Measurements from ENCODE around the gene PCBP3. TPM values are rescaled to one million over a fixed set of nuclear protein-coding genes. Genes with fewer than 3 reads are reported as not detected.

The PCBP3 gene
- total RNA-seq, 1 donor, result 1.1 TPM

GRCh38 chr21:45740491-45741357 lies 97.2 kb downstream of the PCBP3 start:
- no peaks in the 10 kb centered on the region for H4K20me1 ChIP-seq (ENCODE audit: insufficient read depth, low read length)
- H3K4me1 ChIP-seq (ENCODE audit: insufficient read depth, low read length), result no peaks in the 10 kb centered on the region
- H3K4me2 ChIP-seq (ENCODE audit: insufficient read depth, low read length), result no peak overlapping the region
- no peak overlapping the region for H3K27ac ChIP-seq (ENCODE audit: low read depth, low read length)
- no peak for DNase-seq (ENCODE audit: insufficient read length, low spot score, missing footprints)
- H3K79me2 ChIP-seq (ENCODE audit: insufficient read depth, low read length), result no peaks in the 10 kb centered on the region
- no peaks in the 10 kb centered on the region for H3K36me3 ChIP-seq (ENCODE audit: insufficient read depth, low read length)
- H2AFZ ChIP-seq (ENCODE audit: low read length), result no peak overlapping the region
- peaks cover 2% of the 10 kb centered on the region for H3K27me3 ChIP-seq (ENCODE audit: insufficient read depth, low read length)
- no peak overlapping the region for H3K4me3 ChIP-seq (ENCODE audit: insufficient read depth, low read length)
- TF ChIP-seq CTCF (IDR thresholded peaks at IDR 0.05; ENCODE audit: extremely low read depth, low read depth, low read length), result no peak
- no peaks in the 10 kb centered on the region for H3K9me3 ChIP-seq (ENCODE audit: low read depth, low read length)

GRCh38 chr21:45741691-45742090 lies 98.2 kb downstream of the PCBP3 start:
- no peak for TF ChIP-seq CTCF (IDR thresholded peaks at IDR 0.05; ENCODE audit: extremely low read depth, low read depth, low read length)
- H3K79me2 ChIP-seq (ENCODE audit: insufficient read depth, low read length), result no peaks in the 10 kb centered on the region
- no peaks in the 10 kb centered on the region for H4K20me1 ChIP-seq (ENCODE audit: insufficient read depth, low read length)
- no peak overlapping the region for H3K4me2 ChIP-seq (ENCODE audit: insufficient read depth, low read length)
- no peak overlapping the region for H3K4me3 ChIP-seq (ENCODE audit: insufficient read depth, low read length)
- H3K4me1 ChIP-seq (ENCODE audit: insufficient read depth, low read length), result no peaks in the 10 kb centered on the region
- H2AFZ ChIP-seq (ENCODE audit: low read length), result no peak overlapping the region
- H3K27me3 ChIP-seq (ENCODE audit: insufficient read depth, low read length), result peaks cover 2% of the 10 kb centered on the region
- H3K27ac ChIP-seq (ENCODE audit: low read depth, low read length), result no peak overlapping the region
- H3K36me3 ChIP-seq (ENCODE audit: insufficient read depth, low read length), result no peaks in the 10 kb centered on the region
- DNase-seq (ENCODE audit: insufficient read length, low spot score, missing footprints), result no peak
- no peaks in the 10 kb centered on the region for H3K9me3 ChIP-seq (ENCODE audit: low read depth, low read length)

- H3K27ac ChIP-seq (ENCODE audit: low read depth, low read length), result no peak overlapping the region
- no peaks in the 10 kb centered on the region for H3K36me3 ChIP-seq (ENCODE audit: insufficient read depth, low read length)
- H3K79me2 ChIP-seq (ENCODE audit: insufficient read depth, low read length), result no peaks in the 10 kb centered on the region
- no peak overlapping the region for H3K4me3 ChIP-seq (ENCODE audit: insufficient read depth, low read length)
- no peaks in the 10 kb centered on the region for H3K4me1 ChIP-seq (ENCODE audit: insufficient read depth, low read length)
- peaks cover 2% of the 10 kb centered on the region for H3K27me3 ChIP-seq (ENCODE audit: insufficient read depth, low read length)
- H3K9me3 ChIP-seq (ENCODE audit: low read depth, low read length), result no peaks in the 10 kb centered on the region
- no peak overlapping the region for H2AFZ ChIP-seq (ENCODE audit: low read length)
- no peak for DNase-seq (ENCODE audit: insufficient read length, low spot score, missing footprints)
- no peaks in the 10 kb centered on the region for H4K20me1 ChIP-seq (ENCODE audit: insufficient read depth, low read length)
- H3K4me2 ChIP-seq (ENCODE audit: insufficient read depth, low read length), result no peak overlapping the region
- TF ChIP-seq CTCF (IDR thresholded peaks at IDR 0.05; ENCODE audit: extremely low read depth, low read depth, low read length), result no peak
Measured at GRCh38 chr21:45742247-45742646, 98.7 kb downstream of the PCBP3 start.

- Histone ChIP-seq H3K4me1 (ENCODE audit: insufficient read depth, low read length) (peaks cover 8% of the 10 kb centered on the region), H3K4me2 (ENCODE audit: insufficient read depth, low read length) (no peak overlapping the region)
Measured at GRCh38 chr21:45745256-45745655, 101.7 kb downstream of the PCBP3 start.

More at GRCh38 chr21:45745256-45745655, 101.7 kb downstream of the PCBP3 start:
- H3K9me3 ChIP-seq (ENCODE audit: low read depth, low read length), result no peaks in the 10 kb centered on the region
- no peaks in the 10 kb centered on the region for H3K79me2 ChIP-seq (ENCODE audit: insufficient read depth, low read length)
- no peak for DNase-seq (ENCODE audit: insufficient read length, low spot score, missing footprints)
- no peak for TF ChIP-seq CTCF (IDR thresholded peaks at IDR 0.05; ENCODE audit: extremely low read depth, low read depth, low read length)
- no peaks in the 10 kb centered on the region for H3K36me3 ChIP-seq (ENCODE audit: insufficient read depth, low read length)
- peaks cover 9% of the 10 kb centered on the region for H3K27me3 ChIP-seq (ENCODE audit: insufficient read depth, low read length)
- no peak overlapping the region for H2AFZ ChIP-seq (ENCODE audit: low read length)
- H3K27ac ChIP-seq (ENCODE audit: low read depth, low read length), result no peak overlapping the region
- H3K4me3 ChIP-seq (ENCODE audit: insufficient read depth, low read length), result no peak overlapping the region
- H4K20me1 ChIP-seq (ENCODE audit: insufficient read depth, low read length), result no peaks in the 10 kb centered on the region
